22Rv1 (cell line): ENCODE measurements around the gene COG6.

Source experiments
- CTCF ChIP-seq: fragments of 450-650 bp; IDR thresholded peaks from 2 replicates; pipeline ENCODE4 v1.5.1; 2017; ENCODE audit warnings: mild to moderate bottlenecking
- ZFX ChIP-seq: fragments of 450-650 bp; IDR thresholded peaks from 2 replicates; pipeline ENCODE4 v1.6.1; 2017; ENCODE audit warnings: antibody characterized with exemption, borderline replicate concordance

- TF ChIP-seq CTCF (peak; percentile 87), ZFX (no peak)
Observed at GRCh38 chr13:39612023-39612637, 43.3 kb upstream of the COG6 start.
